Measurements from ENCODE around the gene SNIP1. TPM values are rescaled to one million over a fixed set of nuclear protein-coding genes. Genes with fewer than 3 reads are reported as not detected.

The SNIP1 gene
- total RNA-seq, 4 donors from 2014 or later, result 5.2 to 9.2 (median 6.5) TPM

GRCh38 chr1:37553598-37553926, 531 bp downstream of the SNIP1 start:
- intact Hi-C loops (cut with DNase I; ENCODE audit: low total_unique reads), result loop anchor here (5.0 kb wide), 1 partner anchor 96 kb away; no protein-coding TSS in a partner anchor
- Histone ChIP-seq H3K4me1 (peaks cover 17 to 21% of the 10 kb centered on the region in 2 donors), H3K4me3 (peak overlapping the region; percentile 71 to 100 (median 92)), H3K36me3 (peaks cover 0 to 19% of the 10 kb centered on the region in 2 donors), H3K27me3 (no peaks in the 10 kb centered on the region), H3K27ac (peak overlapping the region; percentile 83 to 94 (median 88)), H3K9me3 (no peaks in the 10 kb centered on the region)
- TF ChIP-seq CTCF (IDR thresholded peaks at IDR 0.05 in 4 of 5, conservative IDR thresholded peaks at IDR 0.05 in 1 of 5) (no peak), POLR2A (IDR thresholded peaks at IDR 0.05) (no peak)
- in situ Hi-C loops (cut with MboI; ENCODE audit: low sequenced_read_pairs in 4 of 4), result no loop called here
- DNase-seq, result no peak
- ATAC-seq, result no peak

GRCh38 chr1:37549341-37549740, 4.8 kb downstream of the SNIP1 start:
- in situ Hi-C loops (cut with MboI; ENCODE audit: low sequenced_read_pairs in 4 of 4) (no loop called here), intact Hi-C loops (cut with DNase I; ENCODE audit: low total_unique reads) (no loop called here)
- TF ChIP-seq CTCF (IDR thresholded peaks at IDR 0.05 in 4 of 5, conservative IDR thresholded peaks at IDR 0.05 in 1 of 5), result no peak
- no peak for TF ChIP-seq POLR2A (IDR thresholded peaks at IDR 0.05)
- ATAC-seq, result no peak
- no peaks in the 10 kb centered on the region for H3K9me3 ChIP-seq
- H3K27me3 ChIP-seq, result no peaks in the 10 kb centered on the region
- H3K27ac ChIP-seq, result no peak overlapping the region
- no peak overlapping the region for H3K4me3 ChIP-seq
- peaks cover 14 to 16% of the 10 kb centered on the region in 2 donors for H3K4me1 ChIP-seq
- no peak for DNase-seq
- H3K36me3 ChIP-seq, result peaks cover 0 to 54% of the 10 kb centered on the region in 2 donors

DNA sequence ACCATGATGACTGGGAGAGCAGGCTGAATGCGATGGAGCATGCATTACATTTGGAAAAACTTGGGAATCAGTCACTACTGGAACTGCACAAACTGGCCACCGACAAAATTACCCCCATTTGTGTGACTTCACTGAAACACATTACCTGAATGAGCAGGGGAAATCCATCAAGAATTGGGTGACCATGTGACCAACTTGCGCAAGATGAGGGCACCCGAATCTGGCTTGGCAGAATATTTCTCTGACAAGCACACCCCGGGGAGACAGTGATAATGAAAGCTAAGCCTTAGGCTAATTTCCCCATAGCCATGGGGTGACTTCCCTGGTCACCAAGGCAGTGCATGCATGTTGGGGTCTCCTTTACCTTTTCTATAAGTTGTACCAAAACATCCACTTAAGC, 9.1 kb downstream of the SNIP1 start:
- in situ Hi-C loops (cut with MboI; ENCODE audit: low sequenced_read_pairs in 4 of 4), result no loop called here
- Histone ChIP-seq H3K4me1 (no peaks in the 10 kb centered on the region), H3K27me3 (no peaks in the 10 kb centered on the region), H3K36me3 (peaks cover 0 to 65% of the 10 kb centered on the region in 2 donors), H3K9me3 (no peaks in the 10 kb centered on the region), H3K27ac (no peak overlapping the region), H3K4me3 (no peak overlapping the region)
- no peak for ATAC-seq
- no peak for DNase-seq
- intact Hi-C loops (cut with DNase I; ENCODE audit: low total_unique reads), result no loop called here
- no peak for TF ChIP-seq POLR2A (IDR thresholded peaks at IDR 0.05)
- no peak for TF ChIP-seq CTCF (IDR thresholded peaks at IDR 0.05 in 4 of 5, conservative IDR thresholded peaks at IDR 0.05 in 1 of 5)

DNA sequence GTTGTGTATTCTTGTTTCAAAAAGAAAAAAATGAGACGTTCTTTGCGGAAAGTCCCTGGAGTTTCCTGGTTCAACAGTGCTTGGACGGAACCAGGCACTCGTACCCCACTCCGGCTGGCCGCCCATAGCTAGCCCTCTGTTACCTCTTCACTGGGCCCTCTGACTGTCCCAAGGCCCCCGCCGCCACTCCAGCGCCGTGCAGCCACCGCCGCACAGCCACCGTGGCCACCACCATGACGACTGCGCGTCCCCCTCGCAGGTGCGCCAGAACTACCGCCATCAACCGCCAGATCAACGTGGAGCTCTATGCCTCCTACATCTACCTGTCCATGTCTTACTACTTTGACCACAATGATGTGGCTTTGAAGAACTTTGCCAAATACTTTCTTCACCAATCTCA, 9.6 kb downstream of the SNIP1 start:
- Histone ChIP-seq H3K9me3 (no peaks in the 10 kb centered on the region), H3K36me3 (peaks cover 0 to 69% of the 10 kb centered on the region in 2 donors), H3K27ac (no peak overlapping the region), H3K4me3 (no peak overlapping the region), H3K4me1 (no peaks in the 10 kb centered on the region), H3K27me3 (no peaks in the 10 kb centered on the region)
- ATAC-seq (no peak), DNase-seq (no peak)
- in situ Hi-C loops (cut with MboI; ENCODE audit: low sequenced_read_pairs in 4 of 4) (no loop called here), intact Hi-C loops (cut with DNase I; ENCODE audit: low total_unique reads) (no loop called here)
- no peak for TF ChIP-seq CTCF (IDR thresholded peaks at IDR 0.05 in 4 of 5, conservative IDR thresholded peaks at IDR 0.05 in 1 of 5)
- TF ChIP-seq POLR2A (IDR thresholded peaks at IDR 0.05), result no peak

Data from gastrocnemius medialis (tissue), 4 donors.